H9 (cell line): ENCODE results near the gene MEPCE. TPM values are rescaled to one million over a fixed set of nuclear protein-coding genes. Genes with fewer than 3 reads are reported as not detected.

ENCODE experiments used
- DNase-seq: peaks from one replicate; pipeline ENCODE4 v3.0.0-alpha.2; 2017
- H2AFZ ChIP-seq: one replicate; pipeline ENCODE4 v1.6.1; 2013; ENCODE audit warnings: mild to moderate bottlenecking, low read length, control low read depth, moderate library complexity
- H2AK5ac ChIP-seq: 2 replicates; pipeline ENCODE4 v1.6.1; 2013; ENCODE audit warnings: low read length, control low read depth, mixed read lengths; ENCODE audit not compliant: insufficient read length
- H2BK120ac ChIP-seq: one replicate; pipeline ENCODE4 v1.6.1; 2013; ENCODE audit warnings: low read depth, mild to moderate bottlenecking, low read length, control low read depth, inconsistent platforms; ENCODE audit not compliant: poor library complexity, severe bottlenecking
- H2BK12ac ChIP-seq: 2 replicates; pipeline ENCODE4 v1.6.1; 2013; ENCODE audit warnings: low read length, control low read depth, mixed read lengths, low read depth; ENCODE audit not compliant: insufficient read length
- H2BK15ac ChIP-seq: 2 replicates; pipeline ENCODE4 v1.6.1; 2013; ENCODE audit warnings: low read depth, low read length, control low read depth
- H2BK20ac ChIP-seq: one replicate; pipeline ENCODE4 v1.6.1; 2013; ENCODE audit warnings: low read depth, mild to moderate bottlenecking, low read length, control low read depth, inconsistent platforms; ENCODE audit not compliant: poor library complexity, severe bottlenecking
- H2BK5ac ChIP-seq: 2 replicates; pipeline ENCODE4 v1.6.1; 2013; ENCODE audit warnings: low read length, control low read depth, mixed read lengths; ENCODE audit not compliant: insufficient read length
- H3K14ac ChIP-seq: 2 replicates; pipeline ENCODE4 v1.6.1; 2013; ENCODE audit warnings: low read length, control low read depth; ENCODE audit not compliant: insufficient read depth
- H3K18ac ChIP-seq: 2 replicates; pipeline ENCODE4 v1.6.1; 2013; ENCODE audit warnings: low read depth, mild to moderate bottlenecking, mixed read lengths, low read length, control low read depth; ENCODE audit not compliant: insufficient read length
- H3K23ac ChIP-seq: 2 replicates; pipeline ENCODE4 v1.6.1; 2013; ENCODE audit warnings: low read length, control low read depth, mixed read lengths, low read depth; ENCODE audit not compliant: insufficient read length
- H3K23me2 ChIP-seq: 2 replicates; pipeline ENCODE4 v1.6.1; 2013; ENCODE audit warnings: low read depth, mild to moderate bottlenecking, mixed read lengths, low read length, control low read depth; ENCODE audit not compliant: insufficient read length, poor library complexity, severe bottlenecking
- H3K27ac ChIP-seq: 2 replicates; pipeline ENCODE4 v1.5.1; 2013; ENCODE audit warnings: low read length, control low read depth, mixed read lengths, low read depth; ENCODE audit not compliant: insufficient read length
- H3K27me3 ChIP-seq: 2 replicates; pipeline ENCODE4 v1.6.1; 2013; ENCODE audit warnings: low read length, control low read depth, inconsistent platforms; ENCODE audit not compliant: insufficient read depth
- H3K4ac ChIP-seq: 2 replicates; pipeline ENCODE4 v1.6.1; 2013; ENCODE audit warnings: low read depth, mild to moderate bottlenecking, control low read depth, inconsistent platforms, low read length, moderate library complexity
- H3K4me1 ChIP-seq: 2 replicates; pipeline ENCODE4 v1.6.1; 2013; ENCODE audit warnings: low read length, control low read depth, inconsistent platforms; ENCODE audit not compliant: insufficient read depth
- H3K4me2 ChIP-seq: 2 replicates; pipeline ENCODE4 v1.6.1; 2013; ENCODE audit warnings: low read length, control low read depth, mixed read lengths; ENCODE audit not compliant: insufficient read length, insufficient read depth
- H3K56ac ChIP-seq: 2 replicates; pipeline ENCODE4 v1.6.1; 2013; ENCODE audit warnings: low read depth, mild to moderate bottlenecking, mixed read lengths, low read length, control low read depth; ENCODE audit not compliant: insufficient read length
- H3K79me1 ChIP-seq: 2 replicates; pipeline ENCODE4 v1.6.1; 2013; ENCODE audit warnings: low read depth, mild to moderate bottlenecking, moderate library complexity, low read length, control low read depth, inconsistent platforms; ENCODE audit not compliant: insufficient read depth, poor library complexity, severe bottlenecking
- H3K79me2 ChIP-seq: 2 replicates; pipeline ENCODE4 v1.6.1; 2013; ENCODE audit warnings: low read length, control low read depth, inconsistent platforms; ENCODE audit not compliant: insufficient read depth
- H3K9ac ChIP-seq: 2 replicates; pipeline ENCODE4 v1.6.1; 2013; ENCODE audit warnings: low read length, control low read depth, mixed read lengths; ENCODE audit not compliant: insufficient read length; ENCODE audit errors: extremely low read depth
- H3K9me3 ChIP-seq: one replicate; pipeline ENCODE4 v1.6.1; 2013; ENCODE audit warnings: low read depth, low read length, inconsistent platforms; ENCODE audit not compliant: control insufficient read depth
- H3T11ph ChIP-seq: one replicate; pipeline ENCODE4 v1.6.1; 2013; ENCODE audit warnings: mild to moderate bottlenecking, low read length, control low read depth, inconsistent platforms
- H4K20me1 ChIP-seq: one replicate; pipeline ENCODE4 v1.6.1; 2013; ENCODE audit not compliant: control insufficient read depth, insufficient read length, insufficient read depth
- H4K5ac ChIP-seq: 2 replicates; pipeline ENCODE4 v1.6.1; 2013; ENCODE audit warnings: low read depth, mild to moderate bottlenecking, mixed read lengths, low read length, control low read depth; ENCODE audit not compliant: insufficient read length
- H4K8ac ChIP-seq: replicated peaks from 2 replicates; pipeline ENCODE4 v1.6.1; 2013; ENCODE audit warnings: low read length, control low read depth, mixed read lengths, low read depth; ENCODE audit not compliant: insufficient read length
- H4K91ac ChIP-seq: 2 replicates; pipeline ENCODE4 v1.6.1; 2013; ENCODE audit warnings: low read depth, mild to moderate bottlenecking, moderate library complexity, mixed read lengths, low read length, control low read depth; ENCODE audit not compliant: insufficient read length
- H3K27ac Mint-ChIP-seq, 3 experiments: 2 replicates in 2 of 3; 3 replicates in 1 of 3; pipeline ENCODE4 v1.8.0; 2020 to 2021; ENCODE audit warnings: mixed read lengths in 3 of 3, mild to moderate bottlenecking in 1 of 3, moderate library complexity in 1 of 3
- H3K27me3 Mint-ChIP-seq: 2 replicates; pipeline ENCODE4 v1.8.0; 2021; ENCODE audit warnings: low read depth, mild to moderate bottlenecking, moderate library complexity, mixed read lengths
- H3K36me3 Mint-ChIP-seq, 3 experiments: 2 replicates in 2 of 3; 3 replicates in 1 of 3; pipeline ENCODE4 v1.8.0; 2020 to 2021; ENCODE audit warnings: low read depth in 3 of 3, mixed read lengths in 3 of 3; ENCODE audit not compliant: insufficient read depth in 1 of 3
- H3K4me1 Mint-ChIP-seq, 2 experiments: 2 replicates each; pipeline ENCODE4 v1.8.0; 2020; ENCODE audit warnings: mixed read lengths in 2 of 2
- H3K4me3 Mint-ChIP-seq, 2 experiments: 2 replicates in 1 of 2; 3 replicates in 1 of 2; pipeline ENCODE4 v1.8.0; 2020 to 2021; ENCODE audit warnings: mild to moderate bottlenecking in 2 of 2, mixed read lengths in 2 of 2, moderate library complexity in 1 of 2
- H3K9me3 Mint-ChIP-seq, 2 experiments: 2 replicates in 1 of 2; 3 replicates in 1 of 2; pipeline ENCODE4 v1.8.0; 2020; ENCODE audit warnings: mild to moderate bottlenecking in 2 of 2, mixed read lengths in 2 of 2, moderate library complexity in 1 of 2
- WGBS: extraction: QIAGEN DNeasy Blood & Tissue Kit; methylation state at CpG from one replicate; pipeline ENCODE4 v1.1.7; 2013; ENCODE audit warnings: missing lambda C conversion rate, low lambda C conversion rate, mixed read lengths; ENCODE audit not compliant: insufficient read length; ENCODE audit errors: extremely low coverage; 5-methylcytosine and 5-hydroxymethylcytosine counted together
- total RNA-seq: library from RNA; stranded (reverse); gene quantifications from 2 replicates; pipeline ENCODE4 v1.2.1, GENCODE V29; 2021
- TF ChIP-seq, protein P1 (sequence below): fragments of 200-600 bp; sonication (generic); conservative IDR thresholded peaks from 3 replicates; pipeline ENCODE4 v1.8.0; 2021; ENCODE audit warnings: antibody characterized with exemption, mild to moderate bottlenecking

Gene MEPCE
- total RNA-seq, 1 experiment from 2014 or later, result 68.0 TPM

GRCh38 chr7:100406767-100407166, 22.9 kb upstream of the MEPCE start:
- no peaks in the 10 kb centered on the region for H3K4me1 ChIP-seq
- TF ChIP-seq, protein P1, sequence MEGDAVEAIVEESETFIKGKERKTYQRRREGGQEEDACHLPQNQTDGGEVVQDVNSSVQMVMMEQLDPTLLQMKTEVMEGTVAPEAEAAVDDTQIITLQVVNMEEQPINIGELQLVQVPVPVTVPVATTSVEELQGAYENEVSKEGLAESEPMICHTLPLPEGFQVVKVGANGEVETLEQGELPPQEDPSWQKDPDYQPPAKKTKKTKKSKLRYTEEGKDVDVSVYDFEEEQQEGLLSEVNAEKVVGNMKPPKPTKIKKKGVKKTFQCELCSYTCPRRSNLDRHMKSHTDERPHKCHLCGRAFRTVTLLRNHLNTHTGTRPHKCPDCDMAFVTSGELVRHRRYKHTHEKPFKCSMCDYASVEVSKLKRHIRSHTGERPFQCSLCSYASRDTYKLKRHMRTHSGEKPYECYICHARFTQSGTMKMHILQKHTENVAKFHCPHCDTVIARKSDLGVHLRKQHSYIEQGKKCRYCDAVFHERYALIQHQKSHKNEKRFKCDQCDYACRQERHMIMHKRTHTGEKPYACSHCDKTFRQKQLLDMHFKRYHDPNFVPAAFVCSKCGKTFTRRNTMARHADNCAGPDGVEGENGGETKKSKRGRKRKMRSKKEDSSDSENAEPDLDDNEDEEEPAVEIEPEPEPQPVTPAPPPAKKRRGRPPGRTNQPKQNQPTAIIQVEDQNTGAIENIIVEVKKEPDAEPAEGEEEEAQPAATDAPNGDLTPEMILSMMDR, result no peak
- no peak overlapping the region for H3K23ac ChIP-seq
- WGBS, result no CpG with 5 or more reads among the region's 6 CpGs
- no peak overlapping the region for H3K18ac ChIP-seq
- H3K23me2 ChIP-seq, result no peaks in the 10 kb centered on the region
- no peak overlapping the region for H2BK20ac ChIP-seq
- H3K4me3 Mint-ChIP-seq, result no peak overlapping the region
- H4K20me1 ChIP-seq, result no peaks in the 10 kb centered on the region
- no peak overlapping the region for H4K91ac ChIP-seq
- H3K4me1 Mint-ChIP-seq, result peaks cover 0 to 3% of the 10 kb centered on the region in 2 experiments; a peak in 1 of 4 replicates
- no peak for DNase-seq
- no peak overlapping the region for H3K56ac ChIP-seq
- H3K27ac Mint-ChIP-seq, result no peak overlapping the region
- no peaks in the 10 kb centered on the region for H3K79me2 ChIP-seq
- no peak overlapping the region for H3T11ph ChIP-seq
- no peaks in the 10 kb centered on the region for H3K9me3 Mint-ChIP-seq
- no peaks in the 10 kb centered on the region for H3K27me3 ChIP-seq
- H3K4ac ChIP-seq, result no peak overlapping the region
- no peak overlapping the region for H2AFZ ChIP-seq
- no peak overlapping the region for H2AK5ac ChIP-seq
- no peak overlapping the region for H4K5ac ChIP-seq
- no peak overlapping the region for H3K9ac ChIP-seq
- no peak overlapping the region for H2BK120ac ChIP-seq
- no peak overlapping the region for H2BK15ac ChIP-seq
- no peak overlapping the region for H3K27ac ChIP-seq
- no peak overlapping the region for H3K4me2 ChIP-seq
- no peaks in the 10 kb centered on the region for H3K79me1 ChIP-seq
- H3K36me3 Mint-ChIP-seq, result no peaks in the 10 kb centered on the region
- no peak overlapping the region for H2BK5ac ChIP-seq
- peaks cover 20% of the 10 kb centered on the region for H3K27me3 Mint-ChIP-seq
- H4K8ac ChIP-seq, result no peak overlapping the region
- H3K14ac ChIP-seq, result no peak overlapping the region
- H2BK12ac ChIP-seq, result no peak overlapping the region
- H3K9me3 ChIP-seq, result no peaks in the 10 kb centered on the region
